GM21381 (cell line): Measurements from ENCODE around the gene FTO.

Experiments
- ATAC-seq: cut with Tn5 transposase; IDR thresholded peaks from one replicate; pipeline ENCODE4 v1.9.1; 2021; ENCODE audit warnings: mild to moderate bottlenecking, moderate library complexity; ENCODE audit not compliant: unreplicated experiment

Gene FTO

DNA sequence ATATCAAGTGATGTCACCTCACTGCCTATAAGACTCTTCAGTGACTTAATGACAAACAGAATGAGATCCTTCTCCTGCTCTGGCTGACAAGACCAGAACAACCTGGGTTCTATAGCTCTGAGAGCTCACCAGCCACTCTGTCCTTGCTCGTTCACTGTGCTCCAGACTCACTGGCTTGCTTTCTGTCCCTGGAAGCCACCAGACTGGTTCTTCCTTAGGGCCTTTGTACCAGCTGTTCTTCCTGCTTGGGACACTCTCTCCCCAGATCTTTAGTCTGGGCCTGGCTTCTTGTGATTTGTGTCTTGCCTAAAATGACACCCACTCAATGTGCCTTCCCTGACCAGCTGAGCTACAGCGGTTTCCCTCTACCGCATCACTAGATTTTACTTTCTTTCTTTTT, 76.1 kb downstream of the FTO start:
- no peak for ATAC-seq

DNA sequence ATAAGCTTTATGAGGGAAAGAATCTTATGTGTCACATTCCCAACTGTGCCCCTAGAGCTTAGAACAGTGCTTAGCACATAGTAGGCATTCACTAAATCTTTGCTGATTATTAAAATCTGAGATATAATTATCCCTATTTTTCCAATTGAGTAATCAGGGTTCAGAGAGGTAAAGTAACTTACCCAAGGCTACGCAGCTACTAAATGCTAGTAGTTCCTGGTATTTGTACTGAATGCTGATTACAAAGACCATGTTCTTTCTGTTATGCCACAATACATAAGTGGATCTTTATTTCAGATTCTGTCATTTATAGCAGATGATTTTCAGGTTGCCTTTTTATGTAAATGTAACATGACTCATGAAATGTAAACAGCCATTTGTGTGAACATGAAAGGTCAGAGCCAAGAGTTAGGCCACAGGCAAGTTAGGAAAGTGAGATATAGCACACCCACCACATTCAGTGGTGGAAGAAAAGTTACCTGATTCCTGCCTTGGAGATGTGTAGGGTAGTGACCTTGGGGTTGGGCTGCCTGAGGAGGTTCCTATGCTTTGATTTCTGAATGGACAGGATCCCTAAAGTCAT, 77.2 kb downstream of the FTO start:
- no peak for ATAC-seq

DNA sequence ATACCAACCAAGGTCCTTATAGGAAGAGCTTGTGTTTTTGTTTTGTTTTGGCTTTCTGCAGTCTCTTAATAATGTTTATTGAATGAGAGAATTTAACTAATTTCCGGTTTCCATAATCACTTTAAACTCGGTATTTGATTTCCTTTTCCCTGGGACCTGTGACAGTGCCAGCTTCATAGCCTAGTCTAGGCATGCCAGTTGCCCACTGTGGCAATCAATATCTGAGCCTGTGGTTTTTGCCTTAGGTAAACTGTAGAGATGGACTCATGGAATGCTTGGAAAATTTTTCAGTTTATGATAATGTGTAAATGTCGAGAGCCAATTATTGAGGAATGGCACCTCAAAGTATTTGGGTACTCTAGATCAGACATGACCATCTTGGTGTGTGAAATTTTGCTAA, 78.2 kb downstream of the FTO start:
- no peak for ATAC-seq

DNA sequence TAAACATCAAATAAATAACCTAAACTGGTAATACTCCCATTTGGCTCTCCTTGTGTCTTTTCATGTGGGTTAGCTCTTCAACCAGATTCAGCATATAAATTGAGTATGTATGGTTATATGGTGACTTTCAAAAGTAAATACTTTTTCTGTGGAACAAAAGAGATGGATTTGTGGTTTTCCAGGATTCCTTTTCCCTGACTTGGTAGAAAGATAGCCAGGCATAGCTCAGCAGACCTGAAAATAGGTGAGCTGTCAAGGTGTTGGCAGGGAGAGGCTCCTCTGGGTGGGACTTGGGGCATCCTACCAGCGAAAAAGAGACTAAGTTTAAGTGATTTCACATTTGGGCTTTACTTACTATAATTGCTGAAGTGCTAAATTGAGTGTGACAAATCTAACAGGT, 80.3 kb downstream of the FTO start:
- ATAC-seq = no peak

DNA sequence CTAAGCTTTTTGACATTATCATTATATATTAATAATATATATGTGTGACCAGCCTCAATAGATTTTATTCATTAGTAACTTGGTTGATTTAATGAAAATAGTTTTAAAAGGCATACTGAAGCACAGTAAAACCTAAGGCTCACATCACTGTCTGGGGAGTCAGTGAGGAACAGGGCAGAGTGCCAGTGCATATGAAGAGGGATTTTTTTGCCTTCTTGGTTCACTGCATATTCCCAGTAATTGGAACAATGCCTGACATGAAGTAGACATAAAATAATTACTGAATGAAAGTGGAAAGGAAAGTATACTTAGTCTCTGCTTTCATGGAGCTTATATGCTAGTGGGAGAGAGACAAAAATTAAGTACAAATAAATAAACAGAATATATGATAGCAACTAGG, 81.1 kb downstream of the FTO start:
- no peak for ATAC-seq

DNA sequence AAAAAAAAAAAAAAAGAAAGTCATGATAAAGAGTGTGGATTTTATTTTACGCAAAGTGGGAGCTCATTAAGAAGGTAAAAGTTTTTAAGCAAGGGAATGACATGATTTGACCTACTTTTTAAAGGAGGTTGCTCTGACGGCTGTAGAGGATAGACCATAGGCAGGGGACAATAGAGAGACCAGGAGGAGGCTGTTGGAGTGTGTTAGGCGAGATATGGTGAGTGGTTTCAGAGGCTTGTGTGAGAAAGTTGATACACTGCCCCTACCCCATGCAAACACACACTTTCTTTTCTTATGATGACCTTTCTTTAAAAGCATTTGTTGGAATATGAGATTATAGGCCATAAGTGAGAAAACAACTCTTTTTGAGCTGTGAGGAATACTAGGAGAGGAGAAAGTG, 82.0 kb downstream of the FTO start:
- no peak for ATAC-seq

DNA sequence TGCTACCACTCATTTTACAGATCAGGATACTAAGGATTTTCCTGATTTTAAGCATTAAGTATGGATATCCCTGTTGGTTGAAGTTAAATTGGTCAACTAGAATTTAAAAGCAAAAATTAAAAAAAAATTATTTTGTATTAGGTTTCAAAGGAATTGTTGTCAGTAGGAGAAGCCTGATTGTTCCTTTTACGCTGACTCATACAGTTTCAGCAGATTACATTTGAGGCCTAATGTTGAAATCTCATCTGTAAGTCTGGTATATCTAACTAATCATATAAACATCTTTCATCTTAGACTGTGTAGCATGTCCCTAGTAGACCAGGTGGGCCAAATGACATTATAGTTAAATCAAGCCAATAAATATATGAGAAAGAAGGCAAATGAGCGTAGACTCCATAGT, 83.5 kb downstream of the FTO start:
- no peak for ATAC-seq

DNA sequence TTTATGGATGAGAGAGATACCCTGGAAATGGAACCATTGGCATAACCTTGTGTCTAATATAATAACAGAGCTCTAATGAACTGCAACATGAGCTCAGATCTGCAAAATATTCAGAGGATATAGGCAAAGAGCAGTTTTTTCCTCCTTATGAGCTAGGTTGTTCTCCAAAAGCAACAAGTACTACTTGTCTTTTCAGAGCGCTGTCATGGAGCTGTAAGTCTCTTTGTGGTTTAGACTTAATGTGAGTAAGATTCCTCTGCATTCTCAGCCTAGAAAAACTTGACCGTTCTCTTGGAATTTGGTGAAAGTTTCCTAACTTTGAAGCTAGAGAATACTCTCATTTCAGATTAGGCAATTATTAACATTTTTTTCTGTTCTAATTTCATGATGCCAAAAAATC, 85.2 kb downstream of the FTO start:
- no peak for ATAC-seq

DNA sequence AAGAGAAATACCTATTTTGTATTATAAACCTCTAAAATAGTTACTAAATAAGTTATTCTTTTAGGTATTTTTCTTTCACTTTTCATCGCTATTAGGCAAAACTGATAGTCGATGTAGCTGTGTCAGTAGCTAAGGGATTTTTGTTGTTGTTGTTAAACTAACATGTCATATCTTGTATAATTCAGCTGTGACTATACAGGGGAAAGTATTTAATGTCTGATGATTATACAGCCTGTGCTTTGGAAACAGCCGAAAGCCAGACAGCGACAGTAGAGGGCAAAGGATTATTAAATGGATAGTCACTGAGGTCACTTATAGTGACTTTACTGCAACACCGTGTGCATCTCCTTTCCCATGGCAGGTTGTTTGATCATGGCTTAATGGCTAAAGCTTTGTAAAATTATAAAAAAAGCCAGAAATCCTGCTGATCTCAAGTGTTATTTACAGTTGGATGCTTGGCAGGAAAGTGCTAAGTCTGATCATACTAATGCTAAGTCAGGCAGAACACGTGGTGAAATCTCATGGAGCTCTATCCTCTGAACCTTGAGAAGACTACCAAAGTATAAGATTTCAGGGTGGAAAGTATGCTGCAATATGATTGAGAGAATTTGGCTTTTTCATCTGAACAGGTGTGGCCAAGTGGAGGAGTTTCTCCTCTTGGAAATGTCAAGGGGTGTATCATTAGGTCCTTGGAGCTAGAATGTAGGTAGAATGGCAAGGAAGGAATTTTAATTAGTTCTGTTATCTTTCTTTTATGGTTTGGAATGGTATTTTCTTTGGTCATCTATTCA, 88.4 kb downstream of the FTO start:
- ATAC-seq = no peak

DNA sequence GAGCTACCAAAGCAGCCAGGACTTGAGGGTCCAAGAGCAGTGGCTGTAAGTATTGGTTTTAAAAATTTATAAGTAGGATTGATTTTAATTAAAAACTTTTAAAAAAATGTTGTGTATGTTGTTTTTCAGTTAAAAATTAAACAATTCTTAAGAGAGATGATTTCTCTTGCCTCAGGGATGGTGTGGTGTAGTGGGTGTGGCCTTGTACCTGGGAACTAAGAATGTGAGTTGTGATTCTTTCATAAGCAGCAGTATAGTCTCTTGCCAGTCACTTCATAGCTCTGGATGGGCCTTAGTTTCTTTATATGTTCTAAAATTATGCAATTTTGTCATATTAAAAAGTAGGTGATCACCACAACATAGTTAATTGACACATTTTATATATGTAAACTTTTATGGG, 99.5 kb downstream of the FTO start:
- ATAC-seq = no peak

DNA sequence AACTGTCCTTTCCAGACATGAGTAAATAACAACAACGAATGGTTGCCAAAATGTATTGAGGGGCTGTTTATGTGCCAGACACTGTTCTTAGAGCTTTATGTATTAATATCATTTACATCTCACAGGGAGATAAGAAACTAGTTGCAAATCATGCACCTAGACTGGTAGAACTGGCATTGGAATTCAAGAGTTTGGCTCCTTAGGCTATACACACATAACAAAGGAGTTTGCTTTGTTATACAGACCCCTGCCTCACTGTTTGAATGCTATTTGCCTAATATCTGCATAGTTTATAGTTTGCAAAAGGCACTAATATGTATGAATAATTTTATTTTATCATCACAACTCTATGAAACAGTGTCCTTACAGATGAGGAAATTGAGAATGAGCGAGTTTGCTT, 100.0 kb downstream of the FTO start:
- ATAC-seq = no peak

DNA sequence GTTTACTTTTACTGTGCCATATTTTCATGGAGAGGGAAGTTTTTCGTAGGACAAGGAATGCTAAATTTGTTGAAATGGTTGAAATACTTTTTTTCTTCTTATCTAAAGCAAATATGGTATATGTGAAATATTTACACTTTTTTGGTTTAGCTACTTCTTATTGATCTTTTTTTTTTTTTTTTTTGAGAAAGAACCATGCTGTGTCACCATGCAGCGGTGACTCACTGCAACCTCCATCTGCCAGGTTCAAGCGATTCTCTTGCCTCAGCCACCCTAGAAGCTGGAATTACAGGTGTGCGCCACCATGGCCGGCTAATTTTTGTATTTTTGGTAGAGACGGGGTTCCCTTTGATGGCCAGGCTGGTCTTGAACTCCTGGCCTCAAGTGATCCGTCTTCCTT, 100.5 kb downstream of the FTO start:
- no peak for ATAC-seq

DNA sequence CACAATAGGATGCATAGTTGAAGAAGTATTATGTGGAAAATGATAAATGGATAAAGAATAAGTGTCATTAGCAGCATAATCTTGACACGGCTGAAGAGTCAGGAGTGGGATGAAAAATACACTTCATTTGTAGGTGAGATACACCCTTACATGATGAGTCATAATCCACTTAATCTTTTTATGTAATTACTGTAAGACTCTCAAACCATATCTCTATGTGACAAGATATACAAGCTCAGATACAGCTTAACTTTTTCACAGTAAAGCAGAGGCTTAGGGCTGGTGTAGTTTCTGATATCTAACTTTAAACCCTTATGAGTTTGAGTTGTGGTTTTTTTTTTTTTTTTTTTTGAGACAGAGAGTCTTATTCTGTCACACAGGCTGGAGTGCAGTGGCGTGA, 101.2 kb downstream of the FTO start:
- no peak for ATAC-seq

DNA sequence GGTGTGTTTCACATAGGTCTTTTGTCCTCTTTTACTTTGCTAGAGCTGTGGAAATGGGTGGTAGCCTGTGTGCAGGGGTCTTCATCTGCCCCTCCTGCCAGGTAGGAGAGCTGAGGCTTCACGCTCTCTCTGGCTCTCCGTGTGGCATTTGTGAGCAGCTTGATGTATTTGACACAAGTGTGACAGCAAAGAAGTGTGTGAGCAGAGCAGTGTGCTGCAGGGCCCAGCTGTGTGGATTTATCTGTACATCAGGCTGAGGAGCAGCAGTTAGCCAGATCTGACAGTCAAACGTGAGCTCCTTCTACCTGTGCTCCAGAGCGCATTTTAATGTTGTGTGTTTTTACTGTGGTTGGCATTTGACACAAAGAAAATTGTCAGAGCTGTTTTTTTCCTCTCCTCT, 101.8 kb downstream of the FTO start:
- no peak for ATAC-seq

DNA sequence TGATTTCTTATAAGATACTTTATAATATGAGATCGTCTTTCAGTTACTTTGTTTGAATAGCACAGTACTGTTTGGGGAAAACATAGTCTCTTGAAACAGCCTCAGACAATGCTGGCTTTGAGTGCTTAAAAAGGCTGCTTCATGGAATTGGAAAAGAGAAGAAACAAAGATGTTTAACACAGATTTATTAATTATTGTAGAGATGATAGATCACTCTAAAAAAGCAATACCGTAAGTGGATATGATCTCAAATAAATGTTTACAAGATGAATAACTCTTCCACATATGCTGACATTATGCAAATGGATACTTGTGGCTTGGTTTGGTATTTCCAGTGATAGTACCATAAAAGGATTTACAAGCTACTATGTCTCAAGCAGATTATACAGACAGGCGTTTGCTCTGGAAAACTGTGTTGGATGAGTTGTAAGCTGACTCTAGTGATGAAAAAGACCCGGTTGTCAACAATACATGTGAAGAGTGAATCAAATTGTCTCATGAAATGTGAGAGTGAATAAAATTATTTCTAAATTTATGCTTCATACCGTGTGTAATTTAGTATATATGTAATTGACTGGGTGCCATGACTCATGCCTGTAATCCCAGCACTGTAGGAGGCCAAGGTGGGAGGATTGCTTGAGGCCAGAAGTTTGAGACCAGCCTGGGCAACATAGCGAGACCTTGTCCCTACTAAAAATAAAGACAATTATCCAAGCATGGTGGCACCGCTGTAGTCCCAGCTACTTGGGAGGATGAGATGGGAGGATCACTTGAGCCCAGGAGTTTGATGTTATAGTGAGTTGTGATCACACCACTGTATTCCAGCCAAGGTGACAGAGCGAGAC, 105.4 kb downstream of the FTO start:
- no peak for ATAC-seq

DNA sequence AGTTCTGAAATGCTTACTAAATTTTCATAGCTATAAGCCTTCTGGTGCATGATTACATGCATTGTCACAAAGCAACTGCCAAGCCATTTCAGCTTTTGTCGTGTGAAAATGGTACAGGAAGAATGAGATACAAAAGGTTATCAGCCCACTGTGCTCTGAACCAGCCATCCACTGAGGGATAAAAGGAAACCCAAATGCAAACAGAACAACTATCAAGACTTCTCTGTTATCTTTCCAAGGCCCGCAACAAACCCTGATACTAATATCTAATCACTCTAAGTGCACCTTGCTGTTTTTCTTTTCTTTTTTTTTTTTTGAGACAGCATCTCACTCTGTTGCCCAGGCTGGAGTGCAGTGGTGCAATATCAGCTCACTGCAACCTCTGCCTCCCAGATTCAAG, 109.0 kb downstream of the FTO start:
- ATAC-seq = no peak

DNA sequence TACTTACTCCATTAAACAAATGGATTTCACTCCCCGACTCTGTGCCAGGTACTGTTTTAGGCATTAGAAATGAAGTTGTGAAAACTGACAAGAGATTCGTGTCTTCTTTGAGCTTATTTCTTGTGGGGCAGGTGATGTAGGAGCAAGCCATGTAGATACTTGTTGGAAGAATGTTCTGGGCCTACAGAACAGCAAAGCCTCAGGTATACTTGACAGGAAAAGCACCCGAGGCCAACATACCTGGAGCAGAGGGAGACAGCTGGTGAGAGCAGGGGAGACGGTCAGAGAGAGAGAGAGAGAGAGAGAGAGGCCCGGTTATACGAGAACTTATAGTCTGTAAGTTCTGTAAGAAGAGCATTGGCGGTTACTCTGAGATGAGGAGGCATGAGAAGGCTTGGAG, 110.8 kb downstream of the FTO start:
- no peak for ATAC-seq

DNA sequence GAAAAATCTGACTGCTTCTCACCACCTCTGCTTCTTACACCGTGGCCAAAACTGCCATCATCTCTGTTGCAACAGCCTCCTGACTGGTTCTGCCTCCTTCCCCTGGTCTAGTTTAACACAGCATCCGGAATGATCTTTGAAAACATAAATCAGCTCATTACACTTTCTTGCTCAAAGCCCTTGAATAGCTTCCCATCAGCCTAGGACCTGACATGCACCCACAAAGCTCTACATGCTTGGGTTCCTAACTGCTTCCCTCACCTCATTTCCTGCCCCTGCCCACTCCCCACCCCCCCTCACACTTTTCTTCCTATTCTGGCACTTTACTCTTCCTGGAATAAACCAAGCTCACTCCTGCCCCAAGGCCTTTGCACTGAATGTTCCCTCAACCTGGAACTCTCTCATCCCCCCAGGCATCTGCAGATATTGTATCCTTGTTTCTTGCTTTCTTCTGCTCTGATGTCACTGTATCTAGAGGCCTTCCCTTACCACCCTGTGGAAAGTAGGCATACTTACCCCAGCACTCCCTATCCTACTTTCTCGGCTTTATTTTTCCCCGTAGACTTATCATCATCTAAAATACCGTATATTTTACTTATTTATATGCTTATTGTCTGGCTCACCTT, 112.4 kb downstream of the FTO start:
- ATAC-seq = no peak

DNA sequence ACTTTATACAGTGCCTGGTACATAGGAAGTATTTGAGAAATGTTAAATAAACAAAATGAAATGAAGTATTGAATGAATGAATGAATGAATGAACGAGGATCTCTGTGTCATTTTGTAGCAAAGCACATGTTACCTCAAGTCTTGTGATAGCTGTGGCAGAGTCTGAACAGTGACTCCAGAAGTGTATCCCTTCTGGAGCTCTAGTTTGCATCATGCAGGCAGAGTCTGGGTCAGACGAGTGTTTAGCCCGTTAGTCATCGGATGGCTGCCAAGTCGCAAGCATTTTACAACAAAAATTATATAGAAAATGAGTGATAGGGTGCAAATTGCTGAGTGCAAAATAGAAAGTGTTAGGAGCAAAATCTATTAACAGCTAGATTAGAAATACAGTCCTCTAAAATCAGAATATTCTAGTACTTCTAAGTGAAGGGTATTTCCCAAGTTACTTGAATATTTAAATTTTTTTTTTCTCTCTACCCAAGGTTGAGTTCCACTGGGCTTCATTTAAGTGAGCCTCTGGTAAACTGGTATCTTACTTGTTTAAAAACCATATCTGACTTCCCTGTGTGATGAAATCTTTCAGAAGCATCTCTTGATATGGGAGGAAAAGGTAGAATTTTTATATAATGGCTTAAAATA, 113.3 kb downstream of the FTO start:
- ATAC-seq = no peak

DNA sequence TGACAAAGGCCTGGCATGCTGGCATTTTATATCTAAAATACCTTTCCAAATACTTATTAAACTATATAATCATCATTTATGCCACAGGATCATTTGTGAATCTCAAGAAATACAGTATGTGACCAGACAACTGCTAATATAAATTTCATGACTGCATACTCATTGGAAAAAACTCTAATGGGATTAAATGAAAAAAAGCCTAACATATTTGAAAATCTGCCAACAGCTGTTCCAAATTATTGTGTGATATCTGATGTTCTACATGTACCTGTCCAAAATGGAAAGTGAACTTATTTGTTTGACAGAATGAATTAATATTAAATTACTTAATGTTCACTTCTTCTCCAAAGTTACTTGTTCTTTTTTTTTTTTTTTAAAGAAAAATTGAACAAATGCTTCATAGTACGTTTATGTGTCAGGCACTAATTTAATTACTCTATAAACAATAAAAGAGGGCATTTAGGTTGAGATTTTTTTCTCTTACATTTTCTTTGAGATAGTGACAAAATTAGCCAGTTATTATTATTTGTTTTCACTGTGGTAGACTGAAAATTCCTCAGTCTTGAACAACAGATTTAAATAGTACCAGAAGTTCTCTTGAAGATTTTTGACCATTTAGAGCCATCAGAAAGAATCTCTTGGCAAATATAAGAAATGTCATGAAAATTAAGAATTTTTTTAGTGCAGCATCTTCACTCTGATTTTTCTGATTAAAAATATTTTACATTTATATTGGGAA, 114.0 kb downstream of the FTO start:
- no peak for ATAC-seq
